Measurements from ENCODE around the gene TOR1A. TPM values are rescaled to one million over a fixed set of nuclear protein-coding genes. Genes with fewer than 3 reads are reported as not detected.

TOR1A gene
- total RNA-seq, 1 donor from 2014 or later: 21.6 TPM

- FAIRE-seq: no peak
- no peak for DNase-seq (ENCODE audit: low spot score in 2 of 2)
Observed at GRCh38 chr9:129762985-129763926, 60.7 kb downstream of the TOR1A start.

Small RNAs within 50 kb of the gene (small RNA-seq; reads per million reads assigned to genes)
- 0.08 reads per million for gene MIR6855

Other genes starting within 250 kb of the TOR1A start
- gene C9orf50, start 203.0 kb downstream of the TOR1A start, total RNA-seq: not detected
- 11.4 TPM for gene NTMT1, start 198.0 kb downstream of the TOR1A start, total RNA-seq
- gene ASB6, start 182.0 kb downstream of the TOR1A start, total RNA-seq: 10.6 TPM
- gene PRRX2, start 158.5 kb downstream of the TOR1A start, total RNA-seq: not detected
- 3.7 TPM for gene PTGES, start 71.1 kb downstream of the TOR1A start, total RNA-seq
- 38.3 TPM for gene TOR1B, start 21.0 kb downstream of the TOR1A start, total RNA-seq
- gene C9orf78, start 11.1 kb upstream of the TOR1A start, total RNA-seq: 53.8 TPM
- 11.8 TPM for gene USP20, start 11.3 kb upstream of the TOR1A start, total RNA-seq
- 49.7 TPM for gene FNBP1, start 219.1 kb upstream of the TOR1A start, total RNA-seq
- gene GPR107, start 229.8 kb upstream of the TOR1A start, total RNA-seq: 21.2 TPM